RCC 7860 (cell line): ENCODE results near the gene GNG2.

ENCODE experiments used
- DNase-seq: peaks from one replicate; pipeline ENCODE4 v3.0.0-alpha.2; 2015; ENCODE audit warnings: low spot score
- FAIRE-seq: peaks from 2 replicates; lab custom pipeline; 2012; peaks lifted over from hg19 to GRCh38; lab: Jason Lieb, UNC

GNG2 gene

DNA sequence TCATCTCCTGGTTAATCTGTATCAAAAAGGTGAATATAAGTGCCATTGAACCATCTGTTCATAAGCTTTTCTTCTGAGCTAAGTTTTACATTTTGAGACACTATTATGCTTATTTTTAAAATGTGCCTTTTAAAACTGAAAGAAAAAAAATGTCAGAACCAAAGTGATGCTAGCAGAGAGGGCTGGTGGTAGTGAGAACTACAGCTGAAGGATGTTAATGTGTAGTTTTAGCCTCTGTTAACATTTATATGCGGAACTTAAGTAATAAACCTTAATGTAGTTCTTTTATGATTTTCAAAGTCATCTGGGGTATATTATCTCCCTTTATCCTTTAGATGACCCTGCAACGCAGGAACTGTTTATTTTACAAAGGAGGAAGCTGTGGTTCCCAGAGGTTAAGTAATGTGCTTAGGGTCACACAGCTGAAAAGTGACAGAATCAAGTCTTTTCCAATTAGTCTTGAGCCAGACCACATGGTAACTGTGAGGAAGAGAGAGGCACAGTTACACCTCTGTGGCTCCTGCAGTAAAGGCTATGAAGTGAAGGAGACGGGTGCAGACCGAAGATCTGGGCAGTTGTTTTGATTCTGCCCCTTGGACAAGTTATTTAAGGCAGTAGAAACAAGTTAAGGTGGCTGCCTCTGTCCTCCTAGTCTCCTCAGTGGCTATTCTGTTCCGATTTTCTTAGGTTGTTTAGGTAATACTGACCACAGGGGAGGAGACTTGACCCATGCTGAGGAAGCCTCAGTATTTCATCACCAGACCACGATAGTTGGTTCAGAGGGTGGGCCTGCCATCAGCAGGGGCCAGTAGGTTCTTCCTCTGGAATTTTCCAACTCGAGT lies 23.9 kb downstream of the GNG2 start:
- DNase-seq (no peak), FAIRE-seq (no peak)

DNA sequence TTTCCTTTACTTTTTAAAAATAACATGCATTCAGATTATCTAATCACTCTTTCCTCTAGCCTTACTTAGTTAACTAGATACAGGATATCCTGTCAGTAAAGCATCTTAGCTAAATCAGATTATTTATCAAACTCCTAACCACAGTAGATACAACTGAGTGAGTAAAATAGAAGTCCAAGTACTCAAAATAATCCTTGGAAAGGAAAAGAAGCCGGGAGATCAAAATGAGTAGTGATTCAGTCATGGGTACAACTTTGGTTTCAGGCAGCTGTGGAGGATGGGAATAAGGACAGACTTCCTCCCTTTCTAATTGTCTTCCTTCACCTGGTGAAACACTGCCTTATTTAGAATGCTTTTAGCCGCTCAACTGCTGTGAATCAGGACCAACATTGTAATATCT lies 29.4 kb downstream of the GNG2 start:
- no peak for DNase-seq
- no peak for FAIRE-seq

DNA sequence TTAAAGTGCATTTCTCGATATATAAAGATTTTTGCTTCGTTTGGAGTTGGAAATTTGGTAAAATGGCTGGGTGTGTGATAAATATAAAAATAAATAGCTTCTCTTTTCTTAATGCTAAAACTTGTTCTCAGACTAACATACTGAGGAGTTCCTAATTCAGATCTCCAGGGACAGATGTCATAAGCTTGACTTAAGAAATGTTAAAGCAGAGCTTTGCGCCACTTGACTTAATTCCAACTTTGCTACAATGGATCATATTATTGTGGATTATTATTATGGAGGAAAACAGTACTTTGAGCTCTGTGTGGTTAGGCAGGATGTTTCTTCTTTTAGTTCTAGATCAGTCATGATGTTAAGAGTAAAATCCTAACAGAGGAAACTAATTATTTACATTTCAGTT lies 33.8 kb downstream of the GNG2 start:
- no peak for DNase-seq
- FAIRE-seq: no peak

DNA sequence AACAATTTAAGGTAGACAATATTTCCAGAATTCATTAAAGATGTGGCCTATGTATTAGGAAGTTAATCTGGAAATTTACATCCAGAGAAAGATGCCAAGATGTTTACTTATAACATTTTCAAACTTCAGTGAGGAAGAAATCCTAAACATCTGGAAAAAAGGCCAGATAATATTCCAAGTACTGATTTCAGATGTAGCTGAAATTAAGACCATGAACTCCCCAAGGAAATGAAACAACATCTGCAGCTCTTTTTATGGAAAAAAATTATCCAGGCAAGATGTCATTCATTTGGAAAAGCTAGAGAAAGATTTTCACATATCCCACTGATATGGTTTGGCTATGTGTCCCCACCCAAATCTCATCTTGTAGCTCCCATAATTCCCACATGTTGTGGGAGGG lies 35.0 kb downstream of the GNG2 start:
- no peak for FAIRE-seq
- DNase-seq: no peak

DNA sequence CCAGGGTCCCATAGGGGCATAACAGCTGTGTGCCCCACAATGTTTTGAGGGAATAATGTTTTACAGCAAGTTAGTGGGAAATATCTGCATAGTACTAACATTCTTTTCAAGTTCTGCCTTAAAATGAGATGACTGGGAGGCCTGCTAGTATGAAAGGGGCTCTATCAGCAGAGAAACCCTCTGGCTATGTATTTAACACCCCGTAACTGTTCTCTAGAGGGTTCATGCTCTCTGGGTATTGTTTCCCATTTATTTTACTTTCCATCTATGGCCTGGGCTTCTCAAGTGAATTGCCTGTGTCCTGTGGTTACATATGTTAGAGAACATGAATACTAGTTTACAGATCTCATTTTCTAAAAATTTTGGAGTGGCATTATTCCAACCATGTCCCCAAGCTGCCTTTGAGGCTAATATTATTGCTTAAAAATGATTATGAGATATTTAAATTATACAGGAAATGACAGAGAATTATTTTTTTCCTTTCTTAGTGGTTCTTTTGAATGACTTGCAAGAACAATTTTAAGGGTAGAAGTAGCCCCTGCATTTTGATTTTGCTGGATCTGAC lies 37.5 kb downstream of the GNG2 start:
- DNase-seq: no peak
- no peak for FAIRE-seq

DNA sequence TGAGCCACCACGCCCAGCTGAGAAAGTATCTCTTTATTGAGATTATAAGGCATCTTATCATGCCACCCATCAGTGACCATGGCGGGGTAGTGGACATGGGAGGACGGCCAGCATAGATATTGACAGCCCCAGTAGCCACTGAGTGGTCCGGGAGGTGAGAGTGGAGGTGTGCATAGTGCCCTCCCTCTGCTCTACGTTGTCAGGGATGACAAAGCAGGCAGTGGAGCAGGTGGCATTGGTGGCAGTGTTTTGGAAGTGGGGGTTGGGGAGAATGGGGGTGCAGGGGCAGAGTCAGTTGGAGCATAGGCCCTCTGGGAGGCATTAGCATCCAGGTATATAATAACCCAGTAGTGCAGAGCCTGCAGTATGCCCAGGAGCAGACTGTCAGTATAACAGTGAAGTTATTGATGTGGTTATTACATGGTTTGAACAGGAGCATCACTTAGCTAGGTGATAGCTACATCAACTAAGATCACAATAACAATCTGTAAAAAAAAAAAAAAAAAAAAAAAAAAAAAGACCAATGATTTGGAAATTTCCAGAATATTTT lies 41.1 kb downstream of the GNG2 start:
- FAIRE-seq (no peak), DNase-seq (no peak)

DNA sequence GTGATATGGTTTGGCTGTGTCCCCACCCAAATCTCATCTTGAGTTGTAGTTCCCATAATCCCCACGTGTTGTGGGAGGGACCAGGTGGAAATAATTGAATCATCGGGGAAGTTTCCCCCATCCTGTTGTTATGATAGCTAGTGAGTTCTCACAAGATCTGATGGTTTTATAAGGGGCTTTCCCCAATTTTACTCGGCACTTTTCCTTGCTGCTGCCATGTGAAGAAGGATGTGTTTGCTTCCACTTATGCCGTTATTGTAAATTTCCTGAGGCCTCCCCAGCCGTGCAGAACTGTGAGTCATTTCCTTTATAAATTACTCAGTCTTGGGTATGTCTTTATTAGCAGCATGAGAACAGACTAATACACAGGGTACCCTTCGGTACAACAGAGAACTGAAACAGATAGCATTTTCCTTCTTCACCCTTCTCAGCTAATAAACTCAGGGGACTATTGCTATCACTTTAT lies 45.3 kb downstream of the GNG2 start:
- FAIRE-seq (peak; percentile 28), DNase-seq (peak; percentile 66)

DNA sequence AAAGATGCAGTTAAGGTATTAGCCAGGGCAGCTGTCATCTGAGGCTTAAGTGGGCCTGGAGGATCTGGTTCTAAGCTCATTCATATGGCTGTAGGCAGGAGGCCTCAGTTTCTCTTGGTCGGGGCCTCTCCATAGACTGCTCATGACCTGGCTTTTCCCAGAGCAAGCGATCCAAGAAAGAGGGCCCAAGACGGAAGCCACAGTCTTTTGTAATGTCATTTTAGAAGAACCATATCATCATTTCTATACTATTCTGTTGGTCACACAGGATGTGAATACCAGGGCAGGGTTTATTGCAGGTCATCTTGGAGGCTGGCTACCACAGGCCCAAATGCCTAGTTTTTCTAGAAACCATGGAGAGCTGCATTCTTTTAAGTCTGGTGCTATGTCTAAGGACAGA lies 47.7 kb downstream of the GNG2 start:
- DNase-seq: no peak
- no peak for FAIRE-seq

DNA sequence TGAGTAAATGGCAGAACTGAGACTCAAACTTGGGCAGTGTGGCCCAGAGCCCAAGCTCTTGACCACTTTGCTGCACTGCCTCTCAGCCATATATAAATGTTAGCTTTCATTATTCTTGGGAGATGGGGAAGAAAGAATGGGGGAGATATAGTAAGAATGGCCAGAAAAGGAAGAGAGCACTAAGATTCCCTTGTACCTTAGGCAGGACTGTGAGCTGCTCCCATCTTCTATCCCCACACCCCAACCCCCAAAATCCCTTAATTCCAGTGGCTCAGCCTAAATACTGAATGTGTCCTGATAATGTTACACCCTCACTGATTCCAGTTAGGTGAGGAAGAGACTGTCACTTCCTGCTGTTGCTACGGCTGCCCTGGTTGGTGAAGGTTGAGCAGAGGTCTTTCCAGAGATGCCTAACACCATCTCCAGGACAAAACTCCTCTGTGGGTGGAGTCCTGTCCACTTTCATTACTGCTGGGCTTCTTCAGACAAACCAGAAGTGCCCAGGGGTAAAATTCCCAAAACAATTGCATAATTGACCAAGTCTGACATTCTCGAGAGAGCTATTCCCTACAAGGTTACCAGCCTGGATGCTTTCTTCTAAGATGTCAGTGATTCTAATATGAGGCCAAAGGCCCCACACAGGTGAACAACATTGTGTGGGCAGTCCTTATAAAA lies 51.8 kb downstream of the GNG2 start:
- no peak for FAIRE-seq

DNA sequence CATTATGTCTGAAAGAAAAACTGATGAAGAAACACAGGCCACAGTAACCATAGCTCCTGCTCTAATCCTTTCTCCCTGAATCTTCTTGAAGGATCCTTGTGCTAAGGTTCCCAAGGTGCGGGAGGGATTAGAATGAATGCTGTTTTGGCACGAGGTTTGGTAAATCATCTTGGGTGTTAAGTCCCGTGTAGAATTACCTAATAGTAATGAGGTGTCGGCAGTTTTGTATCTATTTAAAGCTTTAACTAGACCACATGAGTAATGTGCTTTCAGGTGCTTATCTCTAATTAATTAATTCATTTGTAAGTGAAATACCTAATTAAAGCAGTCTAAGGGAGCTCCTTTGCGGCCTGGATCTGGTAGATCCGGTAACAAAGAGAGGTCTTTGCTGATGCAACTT lies 53.9 kb downstream of the GNG2 start:
- FAIRE-seq: no peak
- DNase-seq: no peak

More for the DNA sequence above, 51.8 kb downstream of the GNG2 start:
- DNase-seq: no peak

DNA sequence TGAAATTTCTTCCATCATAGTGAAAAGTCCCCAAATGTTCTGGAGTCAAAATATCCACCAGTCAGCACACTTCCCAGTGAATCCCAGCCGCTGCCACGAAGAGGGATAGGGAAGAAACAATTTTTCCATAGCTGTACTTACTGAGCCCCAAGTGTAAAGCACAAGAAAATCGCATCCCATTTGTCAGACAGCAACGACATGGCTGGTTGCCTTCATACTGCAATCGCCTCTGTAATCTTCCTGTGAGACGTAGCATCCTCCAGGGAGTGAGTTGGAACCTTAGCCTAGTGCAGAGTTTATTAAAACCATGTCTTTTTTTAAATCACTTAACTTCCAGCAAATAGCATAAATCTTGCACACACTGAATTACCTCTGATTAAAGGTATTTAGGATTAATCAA lies 56.8 kb downstream of the GNG2 start:
- DNase-seq (no peak), FAIRE-seq (no peak)

DNA sequence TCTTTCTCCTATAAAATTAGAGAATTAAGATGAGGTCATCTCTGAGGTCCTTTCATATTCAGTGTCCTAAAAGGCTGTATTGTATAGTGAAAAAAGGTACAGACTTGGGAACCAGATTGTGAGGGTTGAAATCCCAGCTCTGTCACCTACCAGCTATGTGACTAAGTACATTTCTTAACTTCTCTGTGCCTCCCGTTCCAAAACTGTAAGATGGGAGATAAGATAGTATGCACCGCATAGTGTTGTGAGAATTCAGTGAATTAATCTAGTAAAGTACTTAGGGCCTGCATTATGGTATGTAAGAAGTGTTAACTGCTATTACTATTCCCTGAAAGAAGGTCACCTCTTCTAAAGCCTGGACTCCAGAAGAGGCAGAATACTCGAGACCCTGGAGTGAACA lies 60.6 kb downstream of the GNG2 start:
- DNase-seq (no peak), FAIRE-seq (no peak)

DNA sequence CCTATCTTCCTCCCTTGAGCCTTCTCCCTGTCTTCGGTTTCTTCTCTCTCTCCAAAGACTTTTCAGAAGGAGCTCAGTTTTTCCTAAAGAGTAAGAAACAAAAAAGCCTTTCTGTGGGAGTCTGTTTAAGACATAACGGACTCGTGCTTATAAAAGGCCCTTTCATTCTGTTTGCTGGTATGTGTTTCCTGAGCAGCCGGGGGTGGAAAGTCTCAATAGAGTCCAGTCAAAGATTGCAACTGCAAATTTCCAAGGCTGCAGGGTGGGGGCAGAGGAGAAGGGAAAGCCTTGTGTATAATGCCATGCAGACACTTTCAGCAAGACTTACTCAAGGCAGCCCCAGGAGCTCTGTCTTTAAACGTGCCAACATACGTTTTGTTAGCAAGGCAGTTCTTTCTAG lies 62.2 kb downstream of the GNG2 start:
- no peak for FAIRE-seq
- DNase-seq: no peak

DNA sequence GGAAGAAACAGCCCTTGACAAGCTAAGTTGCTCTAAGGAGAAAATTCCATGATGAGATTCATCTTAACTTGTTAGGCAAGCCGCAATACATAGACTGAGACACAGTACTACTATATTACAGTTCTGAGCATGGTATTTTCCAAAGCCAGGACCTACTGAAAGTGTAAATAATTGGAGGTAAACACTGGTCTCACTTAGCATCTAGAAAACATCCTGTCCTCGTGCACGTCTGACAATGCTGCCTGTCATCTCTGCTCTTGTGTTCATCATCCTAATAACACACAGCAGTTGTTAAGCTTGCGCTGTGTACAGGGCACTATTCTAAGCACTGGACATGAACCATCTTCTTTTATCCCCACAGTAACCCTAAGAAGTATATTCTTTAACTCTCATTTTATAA lies 64.2 kb downstream of the GNG2 start:
- DNase-seq: no peak
- no peak for FAIRE-seq

DNA sequence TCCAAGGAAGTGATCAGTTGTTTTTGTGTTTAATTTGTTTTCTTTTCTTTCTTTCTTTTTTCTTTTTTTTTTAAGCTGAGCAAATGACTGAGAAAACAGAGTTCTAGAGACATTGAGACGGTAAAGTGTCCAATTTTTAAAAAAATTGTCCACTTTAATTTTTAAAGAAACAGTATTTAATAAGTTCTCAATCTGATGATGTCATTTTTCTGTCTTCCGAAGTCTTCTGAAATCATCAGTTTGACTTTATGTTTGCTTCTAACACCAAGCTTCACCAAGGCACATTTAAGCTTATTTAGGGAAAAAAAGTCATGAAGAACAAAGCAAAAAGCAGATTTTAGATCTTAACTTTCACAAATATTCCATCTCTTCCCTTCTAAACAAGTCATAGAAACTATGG lies 65.6 kb downstream of the GNG2 start:
- DNase-seq: no peak
- no peak for FAIRE-seq

DNA sequence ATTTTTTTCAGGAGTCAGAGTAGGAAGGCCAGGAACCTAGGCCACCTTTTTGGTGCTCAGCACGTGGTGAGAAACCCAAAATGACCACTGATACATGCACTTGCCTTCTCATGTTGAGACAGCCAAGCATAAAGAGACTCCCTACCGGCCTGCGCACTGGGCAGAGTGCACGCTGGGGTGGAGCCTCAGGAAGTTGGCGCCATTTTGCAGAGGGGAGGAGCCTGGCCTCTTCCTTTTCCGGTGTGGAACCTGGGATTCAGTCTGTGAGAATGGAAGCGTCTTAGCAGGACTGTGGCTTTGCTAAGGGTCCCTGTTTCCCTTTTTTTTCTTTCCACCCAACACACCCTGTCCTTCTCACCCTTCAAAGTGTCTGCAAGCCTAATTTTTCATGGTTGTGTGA lies 66.0 kb downstream of the GNG2 start:
- FAIRE-seq: no peak
- no peak for DNase-seq

DNA sequence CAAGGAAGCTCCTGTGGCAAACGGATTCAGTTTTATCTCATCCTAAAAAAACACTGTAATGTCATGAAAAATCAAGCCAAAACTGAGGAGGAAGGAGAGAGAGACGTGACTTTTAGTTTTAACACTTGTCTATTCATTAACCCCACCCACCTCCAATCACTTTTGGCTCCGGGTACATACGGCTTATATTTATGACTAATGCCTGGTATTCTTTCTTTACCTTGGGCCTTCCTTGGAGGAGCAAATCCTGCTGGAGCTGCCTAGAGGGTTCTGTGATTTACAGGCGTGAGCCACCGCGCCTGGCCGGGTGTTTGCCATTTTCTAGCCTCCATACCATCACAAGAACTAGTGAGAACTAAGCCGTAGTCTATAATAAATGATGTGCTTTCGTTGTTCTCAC lies 68.2 kb downstream of the GNG2 start:
- no peak for DNase-seq
- FAIRE-seq: no peak

DNA sequence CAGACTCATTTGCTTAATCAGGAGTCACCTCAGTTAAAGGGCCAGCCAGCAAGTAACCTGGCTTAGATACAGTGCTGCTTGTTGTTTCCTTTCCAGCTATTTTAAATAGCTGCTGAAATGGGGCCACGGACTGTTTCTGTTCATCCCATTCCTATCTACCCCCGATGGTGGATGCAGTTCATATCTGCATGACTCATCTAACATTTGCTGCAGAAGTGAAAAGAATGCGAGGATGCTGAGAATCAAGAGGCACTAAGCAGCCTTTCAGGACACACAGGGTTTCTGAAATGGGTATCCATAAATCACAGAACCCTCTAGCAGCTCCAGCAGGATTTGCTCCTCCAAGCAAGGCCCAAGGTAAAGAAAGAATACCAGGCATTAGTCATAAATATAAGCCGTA lies 68.8 kb downstream of the GNG2 start:
- DNase-seq: no peak
- no peak for FAIRE-seq

DNA sequence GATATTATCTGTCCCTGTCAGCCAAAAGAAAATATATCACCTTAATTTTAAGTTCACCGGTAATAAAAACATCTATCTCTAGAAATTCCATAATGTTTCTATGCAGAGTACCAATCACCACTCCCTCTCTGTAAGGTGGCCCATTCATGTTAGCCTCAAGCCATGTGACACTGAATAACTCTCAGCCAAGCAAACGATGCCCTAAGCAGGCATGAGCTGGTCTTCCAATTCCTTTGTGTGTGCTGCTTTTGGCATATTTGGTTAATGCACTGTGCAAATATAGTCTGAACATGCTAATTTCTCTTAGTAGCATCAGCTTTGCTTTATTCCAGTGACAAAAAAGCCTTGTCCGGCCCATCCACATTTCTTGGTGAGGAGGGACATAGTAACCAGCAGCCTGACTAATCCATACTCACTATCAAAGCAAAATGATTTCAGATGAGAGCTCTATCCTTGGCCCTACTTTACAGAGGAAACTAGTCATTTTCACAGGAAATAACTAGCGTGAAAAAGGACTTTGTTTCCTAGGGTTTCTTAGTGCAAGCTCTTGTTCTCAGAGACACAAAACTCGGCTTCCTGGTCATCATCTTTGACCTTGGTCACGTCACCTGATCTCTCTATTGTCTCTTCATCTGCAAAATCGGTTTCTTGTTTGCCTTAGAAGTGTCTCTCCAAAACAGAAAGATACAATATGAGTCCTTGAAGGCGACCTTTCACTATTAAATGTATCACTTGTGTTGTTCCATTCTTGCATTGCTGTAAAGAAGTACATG lies 69.7 kb downstream of the GNG2 start:
- DNase-seq (no peak), FAIRE-seq (no peak)

DNA sequence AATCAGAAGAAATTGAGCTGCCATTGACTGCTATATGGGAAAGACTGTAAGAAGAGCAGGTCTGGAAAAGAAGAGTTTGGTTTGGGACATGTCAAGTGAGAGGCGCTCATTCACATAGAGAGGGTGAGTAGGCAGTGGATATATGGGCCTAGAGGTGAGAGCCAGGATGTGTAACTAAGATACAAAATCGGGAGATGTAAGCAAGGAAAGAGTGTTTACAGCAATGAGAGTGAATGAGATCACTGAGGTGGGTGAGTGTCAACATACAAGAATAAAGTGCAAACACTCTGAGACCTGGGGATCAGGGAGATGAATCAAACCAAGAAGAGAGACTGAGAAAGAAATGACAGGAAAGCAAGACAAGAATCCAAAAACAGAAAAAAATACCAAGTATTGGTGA lies 70.9 kb downstream of the GNG2 start:
- no peak for FAIRE-seq

DNA sequence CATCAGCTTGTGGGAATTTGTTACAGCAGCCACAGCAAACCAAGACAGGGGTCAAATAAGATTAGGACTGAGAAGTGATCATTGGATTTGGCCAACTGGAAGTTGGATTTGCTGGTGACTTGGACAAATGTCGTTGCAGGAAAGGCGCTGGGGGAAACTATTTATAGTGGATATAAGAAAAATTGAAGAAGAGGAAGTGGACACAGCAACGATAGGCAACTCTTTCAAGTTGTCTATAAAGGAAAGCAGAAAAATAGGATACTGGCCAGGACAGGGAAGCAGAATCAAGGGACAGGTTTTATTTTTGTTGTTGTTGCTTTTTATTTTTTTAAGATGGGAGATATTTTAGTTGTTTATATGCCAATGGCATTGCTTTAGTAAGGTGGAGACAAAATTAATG lies 72.8 kb downstream of the GNG2 start:
- FAIRE-seq (no peak), DNase-seq (no peak)

More for the DNA sequence above, 70.9 kb downstream of the GNG2 start:
- no peak for DNase-seq
